Coronary artery (tissue), 2 donors: Measurements from ENCODE around the gene TAS2R10.

Experiments used
- DNase-seq: peaks from one replicate; pipeline ENCODE4 v3.0.0-alpha.2; 2017; ENCODE audit warnings: low spot score
- H3K27ac ChIP-seq, 2 donors: fragments of 200-600 bp; sonication (generic); one replicate each; pipeline ENCODE4 v1.5.1; 2016 to 2019
- H3K4me3 ChIP-seq: fragments of 200-600 bp; sonication (generic); 2 replicates; pipeline ENCODE4 v1.5.1; 2016; ENCODE audit warnings: mild to moderate bottlenecking, moderate library complexity
- CTCF ChIP-seq: fragments of 200-600 bp; sonication (generic); IDR thresholded peaks from one replicate; pipeline ENCODE4 v1.5.1; 2019; ENCODE audit warnings: antibody characterized with exemption

TAS2R10 gene, protein sequence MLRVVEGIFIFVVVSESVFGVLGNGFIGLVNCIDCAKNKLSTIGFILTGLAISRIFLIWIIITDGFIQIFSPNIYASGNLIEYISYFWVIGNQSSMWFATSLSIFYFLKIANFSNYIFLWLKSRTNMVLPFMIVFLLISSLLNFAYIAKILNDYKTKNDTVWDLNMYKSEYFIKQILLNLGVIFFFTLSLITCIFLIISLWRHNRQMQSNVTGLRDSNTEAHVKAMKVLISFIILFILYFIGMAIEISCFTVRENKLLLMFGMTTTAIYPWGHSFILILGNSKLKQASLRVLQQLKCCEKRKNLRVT

GRCh38 chr12:10826258-10826657, at the start of gene TAS2R10:
Gene TAS2R10 (minus strand): TSS chr12:10826358. CDS start chr12:10826269, 89 bp downstream.
- no peak for DNase-seq
- Histone ChIP-seq H3K4me3 (no peak within 1 kb of the TSS), H3K27ac (no peak within 1 kb of the TSS)
- TF ChIP-seq CTCF = no peak

DNA sequence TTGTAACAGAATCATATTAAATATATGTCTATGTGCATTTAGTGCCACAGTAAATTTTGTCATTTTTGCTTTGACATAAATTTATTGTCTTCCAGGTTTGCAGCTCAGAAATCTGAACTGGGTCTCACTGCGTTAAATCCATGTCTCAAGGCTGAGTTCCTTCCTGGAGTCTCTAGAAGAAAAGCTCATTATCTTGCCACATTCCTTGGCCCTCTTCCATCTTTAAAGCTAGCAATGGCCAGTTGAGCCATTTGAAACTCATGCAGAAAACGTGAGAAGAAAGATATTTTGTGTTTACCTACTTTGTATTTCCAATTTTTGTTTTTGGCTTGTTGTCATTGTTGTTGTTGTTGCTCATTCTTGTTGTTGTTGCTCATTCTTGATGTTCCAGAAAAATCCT, 47.2 kb upstream of the TAS2R10 start:
- DNase-seq = no peak
- Histone ChIP-seq H3K27ac (no peak overlapping the region), H3K4me3 (no peak overlapping the region)
- TF ChIP-seq CTCF = no peak

GRCh38 chr12:10867381-10867780, 41.2 kb upstream of the TAS2R10 start:
- no peak for TF ChIP-seq CTCF
- H3K27ac ChIP-seq = no peak overlapping the region
- no peak for DNase-seq
- no peak overlapping the region for H3K4me3 ChIP-seq

DNA sequence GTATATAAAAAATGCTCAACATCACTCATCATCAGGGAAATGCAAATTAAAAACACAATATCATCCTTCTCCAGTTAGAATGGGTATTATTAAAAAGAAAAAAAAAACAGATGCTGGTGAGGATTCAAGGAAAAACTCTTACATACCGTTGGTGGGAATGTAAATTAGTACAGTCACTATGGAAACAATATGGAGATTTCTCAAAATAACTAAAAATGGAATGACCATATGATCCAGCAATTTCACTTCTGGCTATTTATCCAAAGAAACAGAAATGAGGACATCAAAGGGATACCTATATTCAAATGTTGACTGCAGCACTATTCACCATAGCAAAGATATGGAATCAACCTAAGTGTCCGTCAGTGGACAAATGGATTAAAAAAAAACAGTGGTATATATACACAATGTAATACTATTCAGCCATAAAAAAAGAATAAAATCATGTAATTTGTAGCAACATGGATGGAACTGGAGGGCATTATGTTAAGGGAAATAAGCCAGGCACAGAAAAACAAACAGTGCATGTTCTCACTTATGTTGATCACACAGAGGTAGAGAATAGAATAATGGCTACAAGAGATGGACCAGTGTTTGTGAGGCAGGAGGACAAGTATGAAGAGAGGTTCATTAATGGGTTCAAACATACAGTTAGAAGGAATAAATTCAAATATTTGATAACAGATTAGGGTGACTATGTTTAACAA, 37.5 kb upstream of the TAS2R10 start:
- no peak for TF ChIP-seq CTCF
- no peak for DNase-seq
- H3K27ac ChIP-seq = no peak overlapping the region
- no peak overlapping the region for H3K4me3 ChIP-seq

GRCh38 chr12:10861366-10861765, 35.2 kb upstream of the TAS2R10 start:
- no peak for DNase-seq
- H3K4me3 ChIP-seq = no peak overlapping the region
- no peak overlapping the region for H3K27ac ChIP-seq
- no peak for TF ChIP-seq CTCF

GRCh38 chr12:10855807-10856206, 29.6 kb upstream of the TAS2R10 start:
- TF ChIP-seq CTCF = no peak
- no peak for DNase-seq
- Histone ChIP-seq H3K4me3 (no peak overlapping the region), H3K27ac (no peak overlapping the region)

- DNase-seq = no peak
- H3K4me3 ChIP-seq = no peak overlapping the region
- TF ChIP-seq CTCF = no peak
These were observed 27.6 kb upstream of the TAS2R10 start for GRCh38 chr12:10853776-10854175.

More at GRCh38 chr12:10853776-10854175, 27.6 kb upstream of the TAS2R10 start:
- H3K27ac ChIP-seq = no peak overlapping the region
